ENCODE data around the gene CUL4A. TPM values are rescaled to one million over a fixed set of nuclear protein-coding genes. Genes with fewer than 3 reads are reported as not detected.

Gene CUL4A
- total RNA-seq, 1 donor from 2014 or later, result 57.9 TPM

GRCh38 chr13:113315992-113316391 lies 106.6 kb downstream of the CUL4A start:
- no peak overlapping the region for H3K4me3 ChIP-seq (ENCODE audit: low read depth, low read length)
- no peak for DNase-seq (ENCODE audit: low read depth)
- no peak for TF ChIP-seq CTCF (conservative IDR thresholded peaks at IDR 0.05; ENCODE audit: low read depth, low read length)

Other genes starting within 250 kb of the CUL4A start
- 8.0 and 10.8 TPM in 2 replicates for gene MCF2L, start 240.4 kb upstream of the CUL4A start, total RNA-seq
- gene F7, start 103.8 kb upstream of the CUL4A start, total RNA-seq, result 0.06 TPM in 1 of 2 replicates, not detected in the other
- 0.12 TPM in 1 of 2 replicates, not detected in the other for gene F10, start 86.8 kb upstream of the CUL4A start, total RNA-seq
- gene PROZ, start 51.0 kb upstream of the CUL4A start, total RNA-seq, result not detected in 2 replicates
- gene PCID2, start 944 bp upstream of the CUL4A start, total RNA-seq, result 40.9 and 56.2 TPM in 2 replicates
- gene LAMP1, start 87.6 kb downstream of the CUL4A start, total RNA-seq, result 192 and 195 TPM in 2 replicates
- 1.1 and 3.5 TPM in 2 replicates for gene GRTP1, start 154.5 kb downstream of the CUL4A start, total RNA-seq
- 2.2 and 3.3 TPM in 2 replicates for gene ADPRHL1, start 243.9 kb downstream of the CUL4A start, total RNA-seq